IMR-90 (cell line): ENCODE data around the gene RAB27B. TPM values are rescaled to one million over a fixed set of nuclear protein-coding genes. Genes with fewer than 3 reads are reported as not detected.

Experiments used
- ATAC-seq: fragments of 200-7000 bp; cut with Tn5 transposase; 2 replicates; pipeline ENCODE4 v1.9.1; 2020; ENCODE audit warnings: low read depth, mild to moderate bottlenecking, moderate library complexity
- BruUV-seq: library from RNA; stranded (reverse); fragments of 400-500 nt; replicated peaks from 2 replicates; lab custom pipeline; 2021; lab: Mats Ljungman, UMichigan
- CTCF ChIA-PET: fragments of 300-600 bp; formaldehyde crosslinking; extraction: SDS; loops from one replicate; lab custom pipeline; 2021; ENCODE audit warnings: antibody characterized with exemption; lab: Yijun Ruan, JAX
- POLR2A ChIA-PET: fragments of 300-600 bp; sonication (Branson Sonifier 250); formaldehyde crosslinking; loops from one replicate; lab custom pipeline; 2022; ENCODE audit warnings: antibody characterized with exemption; ENCODE audit not compliant: unreplicated experiment; lab: Charles Lee
- DNase-seq: peaks from one replicate; pipeline ENCODE4 v3.0.0; 2013
- H2AFZ ChIP-seq: replicated peaks from 2 replicates; pipeline ENCODE3; 2013; ENCODE audit warnings: low read length, mild to moderate bottlenecking; ENCODE audit not compliant: poor library complexity
- H2AK5ac ChIP-seq: 2 replicates; pipeline ENCODE4 v1.6.1; 2013; ENCODE audit warnings: low read depth, low read length, inconsistent platforms
- H2AK9ac ChIP-seq: replicated peaks from 2 replicates; pipeline ENCODE3; 2013; ENCODE audit warnings: mild to moderate bottlenecking, low read depth, low read length, moderate library complexity; ENCODE audit not compliant: poor library complexity
- H2BK120ac ChIP-seq: 2 replicates; pipeline ENCODE4 v1.6.1; 2013; ENCODE audit warnings: low read depth, low read length, inconsistent platforms
- H2BK15ac ChIP-seq: 3 replicates; pipeline ENCODE4 v1.6.1; 2013; ENCODE audit warnings: low read depth, low read length, inconsistent platforms
- H2BK20ac ChIP-seq: 2 replicates; pipeline ENCODE4 v1.6.1; 2013; ENCODE audit warnings: low read depth, mild to moderate bottlenecking, inconsistent platforms, low read length, moderate library complexity
- H2BK5ac ChIP-seq: 2 replicates; pipeline ENCODE4 v1.6.1; 2013; ENCODE audit warnings: mild to moderate bottlenecking, low read depth, low read length, inconsistent platforms; ENCODE audit not compliant: poor library complexity, severe bottlenecking
- H3K14ac ChIP-seq: replicated peaks from 2 replicates; pipeline ENCODE4 v1.6.1; 2013; ENCODE audit warnings: low read depth, low read length, inconsistent platforms
- H3K18ac ChIP-seq: 2 replicates; pipeline ENCODE4 v1.6.1; 2013; ENCODE audit warnings: low read depth, low read length, control low read depth
- H3K23ac ChIP-seq: 2 replicates; pipeline ENCODE4 v1.6.1; 2013; ENCODE audit warnings: low read depth, low read length, inconsistent platforms
- H3K27ac ChIP-seq: 2 replicates; pipeline ENCODE4 v1.5.1; 2013; ENCODE audit warnings: mild to moderate bottlenecking, control low read depth, low read length; ENCODE audit not compliant: insufficient read depth
- H3K27me3 ChIP-seq: 2 replicates; pipeline ENCODE4 v1.6.1; 2013; ENCODE audit warnings: low read length; ENCODE audit not compliant: control insufficient read depth, insufficient read depth
- H3K36me3 ChIP-seq: 2 replicates; pipeline ENCODE4 v1.6.1; 2013; ENCODE audit warnings: low read length, mixed read lengths; ENCODE audit not compliant: control insufficient read depth, insufficient read depth
- H3K4ac ChIP-seq: 2 replicates; pipeline ENCODE4 v1.6.1; 2013; ENCODE audit warnings: low read depth, low read length, inconsistent platforms
- H3K4me1 ChIP-seq: 2 replicates; pipeline ENCODE4 v1.6.1; 2013; ENCODE audit warnings: low read length, mixed read lengths; ENCODE audit not compliant: control insufficient read depth, insufficient read depth
- H3K4me2 ChIP-seq: 2 replicates; pipeline ENCODE4 v1.6.1; 2013; ENCODE audit warnings: low read depth, mild to moderate bottlenecking, control low read depth, low read length, moderate library complexity
- H3K4me3 ChIP-seq: 2 replicates; pipeline ENCODE4 v1.5.1; 2013; ENCODE audit warnings: low read depth, mild to moderate bottlenecking, control low read depth, low read length, moderate library complexity; ENCODE audit not compliant: insufficient read depth
- H3K56ac ChIP-seq: 2 replicates; pipeline ENCODE4 v1.6.1; 2013; ENCODE audit warnings: low read length, inconsistent platforms; ENCODE audit not compliant: insufficient read depth; ENCODE audit errors: extremely low read depth
- H3K79me1 ChIP-seq, 2 experiments: 2 replicates each; pipeline ENCODE4 v1.6.1; 2013; ENCODE audit warnings: low read length in 2 of 2, inconsistent platforms in 1 of 2, low read depth in 1 of 2
- H3K9ac ChIP-seq: 2 replicates; pipeline ENCODE4 v1.6.1; 2013; ENCODE audit warnings: low read depth, low read length, control low read depth
- H3K9me1 ChIP-seq: 2 replicates; pipeline ENCODE4 v1.6.1; 2013; ENCODE audit warnings: low read length, inconsistent platforms; ENCODE audit not compliant: insufficient read depth
- H3K9me3 ChIP-seq: 2 replicates; pipeline ENCODE4 v1.6.1; 2013; ENCODE audit warnings: low read length; ENCODE audit not compliant: control insufficient read depth, insufficient read depth
- H4K20me1 ChIP-seq: 2 replicates; pipeline ENCODE4 v1.6.1; 2013; ENCODE audit warnings: low read length, inconsistent platforms; ENCODE audit not compliant: insufficient read depth
- H4K5ac ChIP-seq: 2 replicates; pipeline ENCODE4 v1.6.1; 2013; ENCODE audit warnings: mild to moderate bottlenecking, low read depth, low read length, control low read depth
- H4K8ac ChIP-seq, 2 experiments: 2 replicates each; pipeline ENCODE4 v1.6.1; 2013; ENCODE audit warnings: low read depth in 2 of 2, low read length in 2 of 2, control low read depth in 1 of 2, inconsistent platforms in 1 of 2
- H4K91ac ChIP-seq: 2 replicates; pipeline ENCODE4 v1.6.1; 2013; ENCODE audit warnings: low read depth, low read length, inconsistent platforms; ENCODE audit not compliant: insufficient read depth
- CHD1 ChIP-seq: IDR thresholded peaks from 2 replicates; pipeline ENCODE4 v1.6.1; 2012; ENCODE audit warnings: low read depth, low read length, improper control_type of control experiment
- MAFK ChIP-seq: IDR thresholded peaks from 2 replicates; pipeline ENCODE4 v1.6.1; 2012; ENCODE audit warnings: low read depth, low read length, improper control_type of control experiment
- MXI1 ChIP-seq: IDR thresholded peaks from 2 replicates; pipeline ENCODE4 v1.6.1; 2012; ENCODE audit warnings: low read depth, mild to moderate bottlenecking, low read length, moderate library complexity, borderline replicate concordance
- RCOR1 ChIP-seq: IDR thresholded peaks from 2 replicates; pipeline ENCODE4 v1.6.1; 2012; ENCODE audit warnings: mild to moderate bottlenecking, low read length, improper control_type of control experiment; ENCODE audit not compliant: insufficient replicate concordance
- WGBS, 2 experiments: methylation state at CpG; one replicate each; pipeline versions ENCODE4 v1.1.5 to v1.1.7; 2013; ENCODE audit warnings: missing lambda C conversion rate in 2 of 2; ENCODE audit not compliant: insufficient read length in 1 of 2; ENCODE audit errors: extremely low coverage in 2 of 2; 5-methylcytosine and 5-hydroxymethylcytosine counted together
- dilution Hi-C: fragments of 300-500 bp; cut with HindIII; formaldehyde crosslinking; loops from one replicate; pipeline ENCODE4 v1.14.3; 2018; ENCODE audit warnings: low sequenced_read_pairs; ENCODE audit not compliant: unreplicated experiment
- in situ Hi-C: fragments of 300-500 bp; cut with MboI; formaldehyde crosslinking; loops from 3 replicates; pipeline ENCODE4 v1.14.3; 2019; ENCODE audit warnings: low sequenced_read_pairs, inconsistent platforms, mixed read lengths
- intact Hi-C: fragments of 100-400 bp; cut with micrococcal nuclease; formaldehyde crosslinking; loops from 2 replicates; pipeline ENCODE4 v1.10.0; 2022
- polyA plus RNA-seq, 3 experiments: library from polyadenylated mRNA; depleted of rRNA; stranded (reverse); fragments of >200 nt; gene quantifications; 2 replicates each; pipeline ENCODE4 v1.2.3, GENCODE V29; 2012; ENCODE audit warnings: low replicate concordance in 1 of 3
- total RNA-seq: library from RNA; depleted of rRNA; stranded (reverse); fragments of >200 nt; gene quantifications from 2 replicates; pipeline ENCODE4 v1.2.3, GENCODE V29; 2012

Gene RAB27B
- total and polyA plus RNA-seq, 2 of the 4 experiments (the other 2 are of a cell fraction), result 0.24 to 1.3 TPM

DNA sequence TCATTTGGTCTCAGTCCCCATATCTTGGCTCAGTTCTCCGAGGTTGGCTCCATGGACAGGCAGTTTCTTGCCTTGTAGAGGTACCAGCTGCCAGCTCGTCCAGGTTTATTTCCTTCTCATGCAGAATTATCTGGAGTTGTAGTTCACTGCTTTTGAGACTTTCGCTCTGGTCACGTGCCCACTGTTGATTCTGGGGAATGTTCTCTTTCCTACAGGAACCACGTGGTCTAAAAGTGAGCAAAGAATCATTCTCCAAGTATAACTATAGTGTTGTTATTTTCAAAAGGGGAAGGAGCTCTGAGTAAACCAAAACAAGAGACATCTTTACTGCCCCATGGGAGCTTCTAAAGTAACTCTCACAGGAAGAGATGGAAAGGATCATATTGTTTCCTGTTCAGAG lies 41.2 kb upstream of the RAB27B start:
- Histone ChIP-seq H3K4me3 (no peak overlapping the region), H3K18ac (no peak overlapping the region; the same call in 1 of the 2 replicates), H4K5ac (no peak overlapping the region), H2AK9ac (no peak overlapping the region), H3K4ac (no peak overlapping the region), H3K4me2 (no peak overlapping the region), H2BK15ac (no peak overlapping the region), H3K14ac (no peak overlapping the region), H2AK5ac (no peak overlapping the region), H3K36me3 (no peaks in the 10 kb centered on the region), H2BK20ac (no peak overlapping the region), H3K9me1 (no peaks in the 10 kb centered on the region), H2BK120ac (no peak overlapping the region), H2AFZ (no peak overlapping the region), H4K20me1 (no peaks in the 10 kb centered on the region), H3K4me1 (0 out of 2 replicates have a peak, but pooled peaks cover 1% of the 10 kb centered on the region), H2BK5ac (no peak overlapping the region), H3K27me3 (no peaks in the 10 kb centered on the region), H4K8ac (no peak overlapping the region), H3K23ac (no peak overlapping the region), H3K56ac (no peak overlapping the region), H3K9ac (no peak overlapping the region), H3K27ac (no peak overlapping the region), H3K9me3 (no peaks in the 10 kb centered on the region), H3K79me1 (no peaks in the 10 kb centered on the region), H4K91ac (no peak overlapping the region)
- intact Hi-C loops, result no loop called here
- in situ Hi-C loops, result no loop called here
- no TSS peak for BruUV-seq
- no CpG with 5 or more reads among the region's 5 CpGs for WGBS, 2 experiments
- ATAC-seq, result no peak
- TF ChIP-seq CHD1 (no peak), MAFK (no peak), RCOR1 (no peak), MXI1 (no peak)
- POLR2A ChIA-PET, result no interaction called here
- dilution Hi-C loops, result no loop called here
- DNase-seq, result no peak
- CTCF ChIA-PET, result interaction anchor here (1.2 kb wide), 1 partner anchor 12 kb away, joined by 3 read pairs; no protein-coding TSS in a partner anchor
